Nephron (organoid): ENCODE measurements around the gene RAB11FIP4.

Source experiments
- H3K27ac Mint-ChIP-seq, 3 experiments: 2 replicates each; pipeline ENCODE4 v1.8.0; 2020; ENCODE audit warnings: mixed read lengths in 3 of 3, mild to moderate bottlenecking in 2 of 3, moderate library complexity in 1 of 3
- H3K27me3 Mint-ChIP-seq: 2 replicates; pipeline ENCODE4 v1.8.0; 2021; ENCODE audit warnings: low read depth, mild to moderate bottlenecking, moderate library complexity, mixed read lengths
- H3K36me3 Mint-ChIP-seq: 2 replicates; pipeline ENCODE4 v1.8.0; 2020; ENCODE audit warnings: low read depth, mixed read lengths
- H3K4me1 Mint-ChIP-seq: 2 replicates; pipeline ENCODE4 v1.8.0; 2020; ENCODE audit warnings: mixed read lengths
- H3K4me3 Mint-ChIP-seq, 3 experiments: 2 replicates each; pipeline ENCODE4 v1.8.0; 2020; ENCODE audit warnings: mild to moderate bottlenecking in 3 of 3, mixed read lengths in 3 of 3, moderate library complexity in 2 of 3
- H3K9me3 Mint-ChIP-seq: 2 replicates; pipeline ENCODE4 v1.8.0; 2020; ENCODE audit warnings: mixed read lengths
- CTCF ChIP-seq, 3 experiments: fragments of 200-600 bp; sonication (generic); IDR thresholded peaks; one replicate each; pipeline ENCODE4 v1.5.0; 2021; ENCODE audit warnings: antibody characterized with exemption in 3 of 3; ENCODE audit not compliant: unreplicated experiment in 3 of 3

Gene RAB11FIP4

GRCh38 chr17:31570951-31571892 lies 179.7 kb downstream of the RAB11FIP4 start:
- Mint-ChIP-seq H3K4me1 (peaks cover 33% of the 10 kb centered on the region), H3K27me3 (peaks cover 4% of the 10 kb centered on the region), H3K9me3 (no peaks in the 10 kb centered on the region), H3K36me3 (no peaks in the 10 kb centered on the region), H3K27ac (peak overlapping the region in 2 of 3 experiments; percentile 94 to 98), H3K4me3 (peak overlapping the region in 1 of 3 experiments; percentile 23)
- no peak for TF ChIP-seq CTCF (IDR thresholded peaks at IDR 0.05; ENCODE audit: unreplicated experiment in 3 of 3)

GRCh38 chr17:31572341-31572740 lies 180.9 kb downstream of the RAB11FIP4 start:
- TF ChIP-seq CTCF (IDR thresholded peaks at IDR 0.05; ENCODE audit: unreplicated experiment in 3 of 3), result no peak
- H3K36me3 Mint-ChIP-seq, result no peaks in the 10 kb centered on the region
- H3K4me3 Mint-ChIP-seq, result no peak overlapping the region
- peak overlapping the region in 2 of 3 experiments; percentile 94 to 98 for H3K27ac Mint-ChIP-seq
- peaks cover 4% of the 10 kb centered on the region for H3K27me3 Mint-ChIP-seq
- H3K4me1 Mint-ChIP-seq, result peaks cover 31% of the 10 kb centered on the region
- H3K9me3 Mint-ChIP-seq, result no peaks in the 10 kb centered on the region

- Mint-ChIP-seq H3K36me3 (no peaks in the 10 kb centered on the region), H3K4me1 (peaks cover 26% of the 10 kb centered on the region)
Measured at GRCh38 chr17:31573047-31573446, 181.6 kb downstream of the RAB11FIP4 start.

GRCh38 chr17:31573861-31574260 lies 182.4 kb downstream of the RAB11FIP4 start:
- Mint-ChIP-seq H3K36me3 (no peaks in the 10 kb centered on the region), H3K27ac (peak overlapping the region in 1 of 3 experiments; percentile 49), H3K4me1 (peaks cover 26% of the 10 kb centered on the region), H3K9me3 (no peaks in the 10 kb centered on the region), H3K27me3 (peaks cover 4% of the 10 kb centered on the region), H3K4me3 (no peak overlapping the region)
- no peak for TF ChIP-seq CTCF (IDR thresholded peaks at IDR 0.05; ENCODE audit: unreplicated experiment in 3 of 3)

More at GRCh38 chr17:31573047-31573446, 181.6 kb downstream of the RAB11FIP4 start:
- no peak overlapping the region for H3K4me3 Mint-ChIP-seq
- no peak for TF ChIP-seq CTCF (IDR thresholded peaks at IDR 0.05; ENCODE audit: unreplicated experiment in 3 of 3)
- H3K9me3 Mint-ChIP-seq, result no peaks in the 10 kb centered on the region
- H3K27me3 Mint-ChIP-seq, result peaks cover 4% of the 10 kb centered on the region
- H3K27ac Mint-ChIP-seq, result peak overlapping the region in 1 of 3 experiments; percentile 29

- TF ChIP-seq CTCF (IDR thresholded peaks at IDR 0.05; ENCODE audit: unreplicated experiment in 3 of 3), result no peak
- no peak overlapping the region for H3K4me3 Mint-ChIP-seq
- no peaks in the 10 kb centered on the region for H3K9me3 Mint-ChIP-seq
- peaks cover 4% of the 10 kb centered on the region for H3K27me3 Mint-ChIP-seq
- no peaks in the 10 kb centered on the region for H3K36me3 Mint-ChIP-seq
- peak overlapping the region in 1 of 3 experiments; percentile 49 for H3K27ac Mint-ChIP-seq
- H3K4me1 Mint-ChIP-seq, result peaks cover 26% of the 10 kb centered on the region
Measured at GRCh38 chr17:31574458-31574857, 183.0 kb downstream of the RAB11FIP4 start.
